ENCODE data around the gene ATP5F1E. TPM values are rescaled to one million over a fixed set of nuclear protein-coding genes. Genes with fewer than 3 reads are reported as not detected.
A peak's percentile ranks its signal among the peaks of the same experiment; 100 is the strongest.

The ATP5F1E gene
- total and polyA plus RNA-seq, 2 experiments from 2014 or later = 12.9 to 211 TPM

GRCh38 chr20:59008715-59009336 is 23.3 kb downstream of the ATP5F1E start (continued):
- TF ChIP-seq ZNF462 (CRISPR knock-in tag; IDR thresholded peaks at IDR 0.05) = no peak

GRCh38 chr20:59007665-59008511 is 24.2 kb downstream of the ATP5F1E start:
- H3K36me3 Mint-ChIP-seq (ENCODE audit: low read depth) = no peaks in the 10 kb centered on the region; the same call in 2 of the 3 replicates
- Histone ChIP-seq H4K20me1 (replicated peaks; ENCODE audit: insufficient read depth) (0 out of 2 replicates have a peak, but pooled peaks cover 5% of the 10 kb centered on the region), H2AFZ (peak overlapping the region; percentile 78; the same call in 1 of the 2 replicates), H3K4me3 (peak overlapping the region; percentile 65), H3K79me2 (replicated peaks; ENCODE audit: insufficient read depth) (no peaks in the 10 kb centered on the region), H3K27me3 (ENCODE audit: insufficient read depth) (peaks cover 11% of the 10 kb centered on the region), H3K36me3 (ENCODE audit: insufficient read depth) (no peaks in the 10 kb centered on the region), H3K4me2 (peak overlapping the region; percentile 96), H3F3A (replicated peaks; ENCODE audit: low read depth) (no peaks in the 10 kb centered on the region), H3K9me2 (ENCODE audit: insufficient read depth) (no peaks in the 10 kb centered on the region), H3K4me1 (ENCODE audit: insufficient read depth) (peaks cover 5% of the 10 kb centered on the region; the same call in 1 of the 2 replicates), H3K27ac (ENCODE audit: low read depth) (no peak overlapping the region)
- H3K27me3 Mint-ChIP-seq (ENCODE audit: insufficient read depth, low read depth, poor library complexity) = peaks cover 22% of the 10 kb centered on the region
- peaks cover 27% of the 10 kb centered on the region for H3K4me1 Mint-ChIP-seq
- no peak overlapping the region for H3K27ac Mint-ChIP-seq
- DNase-seq (ENCODE audit: low spot score) (peak; percentile 24), ATAC-seq (no peak)
- H3K9me3 Mint-ChIP-seq = no peaks in the 10 kb centered on the region
- peak overlapping the region; percentile 64 for H3K4me3 Mint-ChIP-seq
- no peak for TF ChIP-seq CTCF (conservative IDR thresholded peaks at IDR 0.05; ENCODE audit: low read depth in 2 of 2)
- no peak for TF ChIP-seq POLR2AphosphoS5 (IDR thresholded peaks at IDR 0.05; ENCODE audit: low read depth)
- no peak for TF ChIP-seq ETS1 (IDR thresholded peaks at IDR 0.05)
- TF ChIP-seq REST (IDR thresholded peaks at IDR 0.05; ENCODE audit: unreplicated experiment) = no peak
